ENCODE data around the gene SLF2.

Gene SLF2

GRCh38 chr10:100976906-100977305 is 64.1 kb downstream of the SLF2 start:
- Histone ChIP-seq H2AFZ (ENCODE audit: low read depth) (no peak overlapping the region), H3K36me3 (ENCODE audit: insufficient read depth) (no peaks in the 10 kb centered on the region), H3K4me1 (ENCODE audit: low read depth, poor library complexity, severe bottlenecking) (no peaks in the 10 kb centered on the region), H3K27ac (no peak overlapping the region), H3K27me3 (ENCODE audit: insufficient read depth, low read depth) (no peaks in the 10 kb centered on the region), H3K4me2 (no peak overlapping the region), H3K9ac (no peak overlapping the region), H3K4me3 (IDR thresholded peaks at IDR 0.05; ENCODE audit: insufficient read depth, low read depth, low read length) (no peak overlapping the region), H3K79me2 (ENCODE audit: insufficient read depth, low read depth) (no peaks in the 10 kb centered on the region), H4K20me1 (ENCODE audit: insufficient read depth) (no peaks in the 10 kb centered on the region)
- TF ChIP-seq, protein P1, sequence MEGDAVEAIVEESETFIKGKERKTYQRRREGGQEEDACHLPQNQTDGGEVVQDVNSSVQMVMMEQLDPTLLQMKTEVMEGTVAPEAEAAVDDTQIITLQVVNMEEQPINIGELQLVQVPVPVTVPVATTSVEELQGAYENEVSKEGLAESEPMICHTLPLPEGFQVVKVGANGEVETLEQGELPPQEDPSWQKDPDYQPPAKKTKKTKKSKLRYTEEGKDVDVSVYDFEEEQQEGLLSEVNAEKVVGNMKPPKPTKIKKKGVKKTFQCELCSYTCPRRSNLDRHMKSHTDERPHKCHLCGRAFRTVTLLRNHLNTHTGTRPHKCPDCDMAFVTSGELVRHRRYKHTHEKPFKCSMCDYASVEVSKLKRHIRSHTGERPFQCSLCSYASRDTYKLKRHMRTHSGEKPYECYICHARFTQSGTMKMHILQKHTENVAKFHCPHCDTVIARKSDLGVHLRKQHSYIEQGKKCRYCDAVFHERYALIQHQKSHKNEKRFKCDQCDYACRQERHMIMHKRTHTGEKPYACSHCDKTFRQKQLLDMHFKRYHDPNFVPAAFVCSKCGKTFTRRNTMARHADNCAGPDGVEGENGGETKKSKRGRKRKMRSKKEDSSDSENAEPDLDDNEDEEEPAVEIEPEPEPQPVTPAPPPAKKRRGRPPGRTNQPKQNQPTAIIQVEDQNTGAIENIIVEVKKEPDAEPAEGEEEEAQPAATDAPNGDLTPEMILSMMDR (conservative IDR thresholded peaks at IDR 0.05; ENCODE audit: low read depth, low read length): no peak

DNA sequence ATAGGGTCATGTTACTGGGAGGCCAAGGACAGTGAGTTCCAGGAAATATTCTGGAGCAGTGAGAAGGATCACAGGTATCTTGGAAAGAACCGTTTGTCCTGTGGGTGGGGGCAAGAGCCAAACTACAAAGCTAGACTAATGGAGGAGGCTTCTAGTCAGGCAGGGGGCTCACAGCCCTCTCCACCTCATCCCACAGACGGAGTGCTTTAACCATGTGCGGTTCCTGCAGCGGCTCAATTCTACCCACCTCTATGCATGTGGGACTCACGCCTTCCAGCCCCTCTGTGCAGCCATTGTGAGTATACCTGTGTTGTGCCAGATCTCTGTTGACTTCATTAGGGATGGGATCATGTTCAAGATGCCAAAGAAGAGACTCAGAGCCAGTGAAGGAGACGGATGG is 64.7 kb downstream of the SLF2 start:
- no peaks in the 10 kb centered on the region for H4K20me1 ChIP-seq (ENCODE audit: insufficient read depth)
- no peak overlapping the region for H3K4me3 ChIP-seq (IDR thresholded peaks at IDR 0.05; ENCODE audit: insufficient read depth, low read depth, low read length)
- TF ChIP-seq, protein P1 (conservative IDR thresholded peaks at IDR 0.05; ENCODE audit: low read depth, low read length): no peak
- no peaks in the 10 kb centered on the region for H3K79me2 ChIP-seq (ENCODE audit: insufficient read depth, low read depth)
- H3K4me1 ChIP-seq (ENCODE audit: low read depth, poor library complexity, severe bottlenecking): no peaks in the 10 kb centered on the region
- no peak overlapping the region for H3K4me2 ChIP-seq
- H3K27me3 ChIP-seq (ENCODE audit: insufficient read depth, low read depth): no peaks in the 10 kb centered on the region
- H3K9ac ChIP-seq: no peak overlapping the region
- H3K27ac ChIP-seq: no peak overlapping the region
- H2AFZ ChIP-seq (ENCODE audit: low read depth): no peak overlapping the region
- no peaks in the 10 kb centered on the region for H3K36me3 ChIP-seq (ENCODE audit: insufficient read depth)

- no peak overlapping the region for H3K9ac ChIP-seq
- TF ChIP-seq, protein P1 (conservative IDR thresholded peaks at IDR 0.05; ENCODE audit: low read depth, low read length): no peak
- no peaks in the 10 kb centered on the region for H3K4me1 ChIP-seq (ENCODE audit: low read depth, poor library complexity, severe bottlenecking)
- H2AFZ ChIP-seq (ENCODE audit: low read depth): no peak overlapping the region
- H3K27me3 ChIP-seq (ENCODE audit: insufficient read depth, low read depth): no peaks in the 10 kb centered on the region
- H3K4me2 ChIP-seq: no peak overlapping the region
- no peaks in the 10 kb centered on the region for H3K79me2 ChIP-seq (ENCODE audit: insufficient read depth, low read depth)
- H3K36me3 ChIP-seq (ENCODE audit: insufficient read depth): no peaks in the 10 kb centered on the region
- H3K27ac ChIP-seq: no peak overlapping the region
- H3K4me3 ChIP-seq (IDR thresholded peaks at IDR 0.05; ENCODE audit: insufficient read depth, low read depth, low read length): no peak overlapping the region
- no peaks in the 10 kb centered on the region for H4K20me1 ChIP-seq (ENCODE audit: insufficient read depth)
These were observed 65.5 kb downstream of the SLF2 start for GRCh38 chr10:100978121-100978900.

DNA sequence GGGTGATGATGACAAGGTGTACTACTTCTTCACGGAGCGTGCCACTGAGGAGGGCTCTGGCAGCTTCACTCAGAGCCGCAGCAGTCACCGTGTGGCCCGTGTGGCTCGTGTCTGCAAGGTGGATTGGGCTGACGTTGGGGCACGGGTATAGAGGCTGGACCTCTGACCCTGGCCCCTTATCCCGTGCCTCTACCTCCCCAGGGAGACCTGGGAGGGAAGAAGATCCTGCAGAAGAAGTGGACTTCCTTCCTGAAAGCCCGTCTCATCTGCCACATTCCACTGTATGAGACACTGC is 66.1 kb downstream of the SLF2 start:
- Histone ChIP-seq H2AFZ (ENCODE audit: low read depth) (no peak overlapping the region), H4K20me1 (ENCODE audit: insufficient read depth) (no peaks in the 10 kb centered on the region), H3K79me2 (ENCODE audit: insufficient read depth, low read depth) (no peaks in the 10 kb centered on the region), H3K36me3 (ENCODE audit: insufficient read depth) (no peaks in the 10 kb centered on the region), H3K4me1 (ENCODE audit: low read depth, poor library complexity, severe bottlenecking) (no peaks in the 10 kb centered on the region), H3K4me2 (no peak overlapping the region), H3K27ac (no peak overlapping the region), H3K4me3 (IDR thresholded peaks at IDR 0.05; ENCODE audit: insufficient read depth, low read depth, low read length) (no peak overlapping the region), H3K27me3 (ENCODE audit: insufficient read depth, low read depth) (no peaks in the 10 kb centered on the region), H3K9ac (no peak overlapping the region)
- TF ChIP-seq, protein P1 (conservative IDR thresholded peaks at IDR 0.05; ENCODE audit: low read depth, low read length): no peak
